Spleen (tissue), 7 donors: ENCODE measurements around the gene ACLY.

Experiments
- CTCF ChIP-seq, 11 experiments: fragments of 200-600 bp in 7 of 11; fragments of 450-650 bp in 4 of 11; sonication (generic) in 4 of 11; IDR thresholded peaks in 8 of 11; conservative IDR thresholded peaks in 3 of 11; 1 replicate in 7 of 11; 2 replicates in 4 of 11; pipeline versions ENCODE4 v1.4.0 to v1.8.0; 2016 to 2021; ENCODE audit warnings: antibody characterized with exemption in 11 of 11, inconsistent platforms in 4 of 11, mild to moderate bottlenecking in 1 of 11
- POLR2A ChIP-seq, 3 donors: fragments of 450-650 bp; IDR thresholded peaks; one replicate each; pipeline ENCODE4 v1.5.1; 2017; ENCODE audit warnings: antibody characterized with exemption in 3 of 3, mild to moderate bottlenecking in 1 of 3
- POLR2AphosphoS5 ChIP-seq, 3 donors: sonication (generic); formaldehyde crosslinking; IDR thresholded peaks; one replicate each; pipeline ENCODE4 v1.5.1; 2017; ENCODE audit warnings: antibody characterized with exemption in 3 of 3
- donor health status: DM: no; HTN: no; CAD: no; lungs with moderate emphysema.
- donor health status: DM: no; HTN: no; CAD: no.
- donor health status: DM: no; HTN: no; CAD: no.

- TF ChIP-seq CTCF (IDR thresholded peaks at IDR 0.05 in 8 of 11, conservative IDR thresholded peaks at IDR 0.05 in 3 of 11): no peak
- TF ChIP-seq POLR2A (IDR thresholded peaks at IDR 0.05): no peak
- TF ChIP-seq POLR2AphosphoS5 (IDR thresholded peaks at IDR 0.05): no peak
These were observed 38.5 kb upstream of the ACLY start for GRCh38 chr17:41957031-41957868.
